Kidney epithelial cell (primary cell): ENCODE data around the gene FAM107B. TPM values are rescaled to one million over a fixed set of nuclear protein-coding genes. Genes with fewer than 3 reads are reported as not detected.

Experiments
- DNase-seq: peaks from one replicate; pipeline ENCODE4 v3.0.0-alpha.2; 2010; ENCODE audit warnings: low read depth
- H3K27me3 ChIP-seq: 2 replicates; pipeline ENCODE4 v1.6.0; 2011; ENCODE audit warnings: low read length; ENCODE audit not compliant: control insufficient read depth, insufficient read depth
- H3K36me3 ChIP-seq: 2 replicates; pipeline ENCODE4 v1.5.1; 2011; ENCODE audit warnings: low read length; ENCODE audit not compliant: control insufficient read depth, insufficient read depth
- H3K4me3 ChIP-seq: 2 replicates; pipeline ENCODE4 v1.5.1; 2011; ENCODE audit warnings: low read depth, mild to moderate bottlenecking, control low read depth, low read length
- total RNA-seq: library from RNA; depleted of rRNA; stranded (reverse); fragments of >200 nt; gene quantifications from 2 replicates; pipeline ENCODE4 v1.2.3, GENCODE V29; 2015
- TF ChIP-seq, protein P1 (sequence below): IDR thresholded peaks from 2 replicates; pipeline ENCODE4 v1.5.1; 2011; ENCODE audit warnings: mild to moderate bottlenecking, moderate library complexity, low read length, control low read depth, inconsistent platforms; ENCODE audit not compliant: insufficient read depth, poor library complexity, severe bottlenecking

FAM107B gene
- total RNA-seq, 1 donor from 2014 or later, result 33.5 TPM

DNA sequence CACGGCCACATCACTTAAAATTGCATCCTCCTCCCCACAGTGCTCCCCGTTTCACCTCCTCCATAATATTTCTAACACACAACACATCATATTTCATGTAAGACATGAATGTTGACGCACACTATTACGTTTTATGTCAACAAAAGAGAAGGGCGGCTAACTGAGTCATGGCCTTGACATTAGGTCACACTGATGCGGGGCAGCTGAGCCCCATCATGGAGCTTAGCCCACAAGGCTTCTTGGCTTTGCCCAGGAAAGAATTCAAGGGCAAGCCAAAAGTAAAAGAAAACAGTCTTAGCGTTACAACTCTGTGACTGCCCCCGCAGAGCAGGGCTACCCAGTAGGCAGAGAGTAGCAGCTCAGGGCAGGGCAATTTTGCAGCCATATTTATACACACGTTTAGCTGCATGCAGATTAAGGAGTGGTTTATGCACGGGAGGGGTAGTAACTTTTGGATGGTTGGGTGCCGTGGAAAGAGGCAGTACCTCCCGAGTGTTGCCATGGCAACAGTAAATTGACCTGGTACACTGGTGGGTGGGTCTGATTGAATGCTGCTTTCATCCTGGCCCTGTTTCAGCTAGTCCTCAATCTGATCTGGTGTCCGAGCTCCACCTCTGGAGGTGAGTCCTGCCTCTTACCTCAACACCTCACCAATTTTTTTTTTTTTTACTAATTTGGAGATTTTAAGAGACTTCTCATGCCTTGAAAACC is 287.8 kb downstream of the FAM107B start:
- TF ChIP-seq, protein P1, sequence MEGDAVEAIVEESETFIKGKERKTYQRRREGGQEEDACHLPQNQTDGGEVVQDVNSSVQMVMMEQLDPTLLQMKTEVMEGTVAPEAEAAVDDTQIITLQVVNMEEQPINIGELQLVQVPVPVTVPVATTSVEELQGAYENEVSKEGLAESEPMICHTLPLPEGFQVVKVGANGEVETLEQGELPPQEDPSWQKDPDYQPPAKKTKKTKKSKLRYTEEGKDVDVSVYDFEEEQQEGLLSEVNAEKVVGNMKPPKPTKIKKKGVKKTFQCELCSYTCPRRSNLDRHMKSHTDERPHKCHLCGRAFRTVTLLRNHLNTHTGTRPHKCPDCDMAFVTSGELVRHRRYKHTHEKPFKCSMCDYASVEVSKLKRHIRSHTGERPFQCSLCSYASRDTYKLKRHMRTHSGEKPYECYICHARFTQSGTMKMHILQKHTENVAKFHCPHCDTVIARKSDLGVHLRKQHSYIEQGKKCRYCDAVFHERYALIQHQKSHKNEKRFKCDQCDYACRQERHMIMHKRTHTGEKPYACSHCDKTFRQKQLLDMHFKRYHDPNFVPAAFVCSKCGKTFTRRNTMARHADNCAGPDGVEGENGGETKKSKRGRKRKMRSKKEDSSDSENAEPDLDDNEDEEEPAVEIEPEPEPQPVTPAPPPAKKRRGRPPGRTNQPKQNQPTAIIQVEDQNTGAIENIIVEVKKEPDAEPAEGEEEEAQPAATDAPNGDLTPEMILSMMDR, result no peak
- Histone ChIP-seq H3K36me3 (no peaks in the 10 kb centered on the region), H3K27me3 (no peaks in the 10 kb centered on the region), H3K4me3 (no peak overlapping the region)
- no peak for DNase-seq

DNA sequence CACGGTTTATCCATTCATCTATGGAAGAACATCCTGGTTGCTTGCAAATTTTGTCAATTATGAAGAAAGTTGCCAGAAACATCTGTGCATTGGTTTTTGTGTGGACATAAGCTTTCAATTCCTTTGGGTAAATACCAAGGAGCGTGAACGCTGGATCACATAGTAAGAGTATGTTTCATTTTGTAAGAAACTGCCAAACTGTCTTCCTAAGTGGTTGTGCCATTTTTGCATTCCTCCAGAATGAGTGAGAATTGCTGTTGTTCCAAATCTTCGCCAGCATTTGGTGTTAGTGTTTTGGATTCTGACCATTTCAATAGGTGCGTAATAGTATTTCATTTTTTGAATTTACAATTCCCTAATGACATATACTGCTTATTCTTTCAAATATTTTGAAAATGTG is 288.7 kb downstream of the FAM107B start:
- no peak for DNase-seq
- TF ChIP-seq, protein P1, result no peak
- Histone ChIP-seq H3K4me3 (no peak overlapping the region), H3K36me3 (no peaks in the 10 kb centered on the region), H3K27me3 (no peaks in the 10 kb centered on the region)

DNA sequence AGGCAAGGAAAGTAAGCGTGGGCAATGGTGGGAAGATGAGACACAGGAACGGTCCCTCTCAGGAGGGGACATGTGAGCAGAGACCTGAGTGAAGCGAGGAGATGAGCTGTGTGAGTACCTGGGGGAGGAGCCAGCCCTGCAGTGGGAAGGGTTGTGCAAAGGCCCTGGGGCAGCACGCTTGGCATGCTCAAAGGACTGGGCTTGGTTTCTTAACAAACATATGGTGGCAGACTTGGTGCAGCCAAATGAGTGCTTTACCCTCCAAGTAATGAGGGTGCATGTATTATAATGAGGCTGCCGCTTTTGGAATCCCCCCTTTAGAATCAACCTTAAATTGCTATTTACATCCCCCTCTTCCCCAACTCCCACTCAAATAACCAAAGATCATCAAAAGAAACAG is 291.3 kb downstream of the FAM107B start:
- Histone ChIP-seq H3K36me3 (no peaks in the 10 kb centered on the region), H3K27me3 (no peaks in the 10 kb centered on the region), H3K4me3 (no peak overlapping the region)
- TF ChIP-seq, protein P1, result no peak
- DNase-seq, result no peak

DNA sequence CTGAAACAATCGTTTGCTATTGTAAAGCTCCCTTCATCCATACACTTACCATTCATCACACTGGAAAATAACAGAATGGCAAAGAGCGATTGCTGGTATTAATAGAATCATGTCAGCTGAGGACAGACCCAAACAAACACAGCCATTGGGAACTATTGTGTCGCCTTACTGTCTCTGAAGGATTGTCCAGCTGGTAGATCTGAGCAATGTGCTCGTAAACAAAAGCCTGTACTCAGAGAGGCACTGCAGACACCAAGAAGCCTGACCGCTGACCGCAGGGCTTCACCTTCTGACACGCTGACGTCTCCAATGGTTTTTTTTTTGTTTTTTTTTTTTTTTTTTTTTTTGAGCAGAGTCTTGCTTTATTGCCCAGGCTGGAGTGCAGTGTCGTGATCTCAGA is 292.9 kb downstream of the FAM107B start:
- Histone ChIP-seq H3K4me3 (no peak overlapping the region), H3K36me3 (no peaks in the 10 kb centered on the region), H3K27me3 (no peaks in the 10 kb centered on the region)
- TF ChIP-seq, protein P1, result no peak
- DNase-seq, result no peak

DNA sequence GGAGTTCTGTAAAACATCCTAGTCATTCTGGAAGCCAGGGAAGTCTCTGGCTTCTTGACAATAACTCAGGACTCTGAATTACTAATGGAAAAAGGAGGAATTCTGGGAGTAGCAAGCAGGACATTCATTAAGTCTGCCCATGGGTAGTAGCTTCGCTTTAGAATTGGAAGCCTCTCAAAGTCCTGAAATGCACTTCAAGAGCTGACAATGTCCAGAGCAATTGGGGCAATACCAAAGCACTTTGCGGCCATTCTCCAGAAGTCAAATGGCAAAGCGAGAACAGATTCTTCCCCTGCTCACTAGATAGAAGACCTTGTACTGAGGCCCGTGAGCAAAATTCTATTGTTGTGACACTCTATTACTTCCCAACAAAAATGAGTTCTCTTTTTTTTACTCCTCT is 293.7 kb downstream of the FAM107B start:
- Histone ChIP-seq H3K4me3 (no peak overlapping the region), H3K36me3 (no peaks in the 10 kb centered on the region), H3K27me3 (no peaks in the 10 kb centered on the region)
- DNase-seq, result no peak
- TF ChIP-seq, protein P1, result no peak

DNA sequence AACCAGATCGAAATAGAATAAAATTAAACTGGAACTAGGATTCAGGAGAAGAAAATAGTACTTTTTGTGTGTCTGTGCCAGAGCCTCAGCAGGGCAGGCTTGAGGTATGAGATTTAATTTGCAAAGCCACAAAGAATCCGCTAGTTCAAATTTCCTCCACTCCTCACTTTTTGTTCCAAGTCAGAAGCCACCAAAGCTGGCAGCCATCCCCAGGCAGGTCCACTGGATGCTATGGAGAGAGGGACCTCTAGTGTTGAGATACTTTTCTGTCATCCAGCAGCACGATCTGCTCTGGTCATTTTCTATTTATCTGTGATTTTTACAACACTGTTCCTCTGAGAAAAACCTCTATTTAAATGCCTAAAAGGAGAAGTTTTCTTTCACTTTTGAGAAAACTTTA is 296.1 kb downstream of the FAM107B start:
- TF ChIP-seq, protein P1, result peak; percentile 70
- Histone ChIP-seq H3K27me3 (no peaks in the 10 kb centered on the region), H3K36me3 (no peaks in the 10 kb centered on the region), H3K4me3 (no peak overlapping the region)
- no peak for DNase-seq
